HPDE6-E6E7 (cell line): ENCODE measurements around the gene RPS6KC1.
A peak's percentile ranks its signal among the peaks of the same experiment; 100 is the strongest.
"Not testable (repeated sequence)": the region's sequence is repeated elsewhere in the genome, so short reads cannot be mapped to it uniquely, and the experiment has no call there.

Experiments used
- DNase-seq: peaks from one replicate; pipeline ENCODE4 v3.0.0; 2011; ENCODE audit warnings: missing footprints; ENCODE audit errors: extremely low spot score

Gene RPS6KC1

GRCh38 chr1:213054733-213055591 is 3.9 kb downstream of the RPS6KC1 start:
- peak; percentile 11 for DNase-seq

GRCh38 chr1:213055767-213056166 is 4.7 kb downstream of the RPS6KC1 start:
- DNase-seq, result no peak

- DNase-seq, result no peak
These were observed 6.4 kb downstream of the RPS6KC1 start for GRCh38 chr1:213057264-213058059.

- no peak for DNase-seq
These were observed 9.8 kb downstream of the RPS6KC1 start for GRCh38 chr1:213060836-213061235.

- no peak for DNase-seq
These were observed 10.2 kb downstream of the RPS6KC1 start for GRCh38 chr1:213061263-213061662.

- no peak for DNase-seq
These were observed 14.8 kb downstream of the RPS6KC1 start for GRCh38 chr1:213065800-213066199.

DNA sequence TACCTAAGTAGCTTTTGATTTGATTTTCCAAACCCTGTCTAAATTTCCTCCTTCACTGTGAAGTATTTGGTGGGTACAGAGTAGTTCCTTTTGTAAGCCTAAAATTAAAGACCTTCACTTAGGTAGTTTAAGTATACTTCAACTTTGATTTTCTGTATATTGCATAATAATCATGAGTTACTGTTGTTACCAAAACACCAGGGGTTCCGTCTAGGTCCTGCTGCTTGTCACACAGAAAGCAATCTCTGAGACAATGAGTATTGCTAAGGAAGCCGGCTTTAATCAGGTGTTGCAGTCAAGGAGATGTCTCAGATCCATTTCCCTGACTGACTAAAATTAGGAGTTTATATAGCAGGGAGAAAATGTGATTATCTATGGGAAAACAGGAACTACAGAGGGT is 15.3 kb downstream of the RPS6KC1 start:
- DNase-seq, result no peak

- DNase-seq, result no peak
These were observed 16.3 kb downstream of the RPS6KC1 start for GRCh38 chr1:213067352-213067751.

DNA sequence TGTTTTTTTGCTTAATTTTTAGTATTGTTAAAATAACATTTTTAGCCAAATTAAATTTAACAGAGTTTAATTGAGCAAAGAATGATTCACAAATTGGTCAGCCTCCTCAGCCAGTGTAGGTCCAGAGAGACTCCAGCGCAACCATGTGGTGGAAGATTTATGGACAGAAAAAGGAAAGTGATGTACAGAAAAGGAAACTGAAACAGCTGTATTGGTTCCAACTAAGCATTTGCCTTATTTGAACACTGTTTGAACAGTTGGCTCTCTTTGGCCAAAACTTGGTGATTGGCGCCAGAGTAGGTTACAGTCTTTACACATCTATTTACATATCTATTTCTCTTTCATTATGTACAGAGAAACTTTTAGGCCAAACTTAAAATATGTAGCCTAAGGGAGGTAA is 19.4 kb downstream of the RPS6KC1 start:
- DNase-seq, result peak; percentile 43

GRCh38 chr1:213075725-213076124 is 24.7 kb downstream of the RPS6KC1 start:
- no peak for DNase-seq

DNA sequence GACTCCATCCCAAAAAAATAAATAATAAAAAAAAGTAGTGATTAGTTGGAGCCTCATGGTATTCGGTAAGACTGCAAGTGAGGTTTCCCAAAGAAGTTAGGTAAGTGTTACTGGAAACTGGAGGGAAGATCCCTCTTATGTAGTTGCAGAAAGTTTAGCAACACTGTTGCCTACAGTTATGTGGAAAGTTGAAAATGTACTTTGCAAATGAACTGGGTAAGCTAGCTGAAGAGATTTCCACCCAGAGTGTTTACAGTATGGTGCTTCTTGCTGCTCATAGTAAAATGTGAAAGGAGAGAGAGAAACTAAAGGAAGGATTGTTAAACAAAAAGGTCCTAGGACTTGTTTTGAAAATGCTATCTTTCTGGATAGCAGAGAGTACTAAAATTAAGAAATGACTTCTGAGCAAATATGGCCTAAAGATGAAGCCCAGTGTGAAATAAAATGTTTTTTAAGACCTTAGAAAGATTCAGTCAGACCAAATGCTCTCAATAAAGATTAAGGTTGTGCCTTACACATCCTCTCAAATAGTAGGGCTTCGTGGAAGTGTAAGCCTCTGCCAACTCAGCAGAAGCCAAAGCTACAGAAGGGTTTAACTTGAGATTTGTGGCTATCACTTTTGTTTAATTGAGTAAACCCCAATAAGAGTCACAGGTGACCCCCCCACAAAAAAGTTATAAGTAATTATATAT is 31.5 kb downstream of the RPS6KC1 start:
- DNase-seq, result no peak

DNA sequence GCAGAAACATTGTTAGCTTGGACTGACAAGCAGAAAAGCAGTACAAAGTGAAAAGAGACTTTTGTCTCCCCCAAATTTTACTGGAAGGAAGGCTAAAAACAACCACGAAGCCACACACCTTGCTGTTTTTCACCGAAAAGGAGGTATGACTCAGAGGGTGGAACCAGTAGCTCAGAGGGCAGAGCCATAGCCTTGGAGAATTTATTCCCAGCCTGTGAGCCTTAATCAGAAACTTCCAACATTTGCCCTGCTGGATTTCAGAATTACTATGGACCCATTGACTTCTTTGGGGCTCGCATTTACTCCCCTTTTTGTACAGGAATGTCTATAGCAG is 32.0 kb downstream of the RPS6KC1 start:
- DNase-seq, result peak; percentile 40

- DNase-seq, result no peak
These were observed 36.9 kb downstream of the RPS6KC1 start for GRCh38 chr1:213087911-213088310.

DNA sequence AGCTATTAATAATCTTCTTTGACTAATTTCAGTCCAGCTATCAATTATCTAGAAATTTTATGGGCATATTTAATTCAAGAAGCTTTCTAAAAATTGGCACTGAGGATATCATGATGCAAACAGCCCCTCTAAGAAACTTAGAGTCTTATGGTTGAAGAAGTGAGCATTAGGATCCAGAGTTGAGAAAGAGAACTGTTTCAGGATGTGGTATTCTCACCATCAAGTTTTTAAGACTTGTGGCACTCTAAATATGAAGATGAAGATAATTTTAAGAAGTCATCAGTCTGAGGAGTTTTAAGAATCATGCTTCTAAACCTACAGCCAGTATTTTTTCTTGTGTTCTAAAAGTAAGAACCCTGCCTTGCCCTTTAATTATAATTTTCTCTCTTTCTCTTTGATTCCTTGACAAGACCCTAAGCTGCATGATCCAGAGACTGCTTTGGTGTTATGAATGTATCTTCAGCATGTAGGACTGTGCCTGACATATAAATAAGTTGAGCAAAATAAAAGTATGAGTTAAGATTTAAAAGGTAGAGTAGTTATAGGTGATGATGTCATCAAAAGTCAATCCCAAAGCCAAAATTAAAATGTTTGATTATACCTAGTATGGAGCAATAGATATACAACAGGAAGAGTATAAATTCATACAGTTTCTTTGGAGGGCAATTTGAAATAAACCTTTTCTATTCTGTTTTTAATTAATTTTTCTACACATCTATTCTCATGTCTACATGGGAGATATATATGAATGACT is 39.1 kb downstream of the RPS6KC1 start:
- no peak for DNase-seq

DNA sequence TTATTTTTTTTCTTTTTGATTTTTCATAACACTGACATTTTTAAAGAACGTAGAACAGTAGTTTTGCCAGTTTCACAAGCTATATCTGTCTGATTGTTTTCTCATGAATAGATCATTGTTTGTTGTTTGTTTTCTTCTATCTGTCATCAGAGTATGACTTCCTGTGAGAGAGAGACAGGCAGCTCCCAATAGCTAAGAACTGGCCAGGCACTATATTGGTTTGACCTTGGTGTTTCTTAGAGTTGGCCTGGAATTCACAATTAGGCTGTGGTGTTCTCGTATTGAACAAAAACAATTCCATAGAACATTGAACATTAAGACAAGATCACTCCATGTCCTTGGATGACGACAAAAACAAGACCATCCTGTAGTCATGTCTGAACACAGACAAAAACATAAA is 43.4 kb downstream of the RPS6KC1 start:
- DNase-seq, result no peak

DNA sequence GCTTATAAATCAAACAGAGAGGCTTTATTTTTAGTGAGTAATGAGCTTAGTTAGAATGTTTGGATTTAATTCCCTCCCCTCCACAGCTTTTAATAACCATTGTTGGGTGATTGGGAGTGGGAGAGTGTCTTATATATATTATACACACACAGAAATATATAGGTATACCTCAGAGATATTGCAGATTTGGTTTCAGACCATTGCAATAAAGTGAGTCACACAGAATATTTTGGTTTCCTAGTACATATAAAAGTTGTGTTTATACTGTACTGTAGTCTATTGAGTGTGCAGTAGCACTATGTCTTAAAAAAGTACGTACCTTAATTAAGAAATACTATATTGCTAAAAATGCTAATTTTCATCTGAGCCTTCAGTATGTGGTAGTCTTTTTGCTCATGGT is 44.4 kb downstream of the RPS6KC1 start:
- no peak for DNase-seq

DNA sequence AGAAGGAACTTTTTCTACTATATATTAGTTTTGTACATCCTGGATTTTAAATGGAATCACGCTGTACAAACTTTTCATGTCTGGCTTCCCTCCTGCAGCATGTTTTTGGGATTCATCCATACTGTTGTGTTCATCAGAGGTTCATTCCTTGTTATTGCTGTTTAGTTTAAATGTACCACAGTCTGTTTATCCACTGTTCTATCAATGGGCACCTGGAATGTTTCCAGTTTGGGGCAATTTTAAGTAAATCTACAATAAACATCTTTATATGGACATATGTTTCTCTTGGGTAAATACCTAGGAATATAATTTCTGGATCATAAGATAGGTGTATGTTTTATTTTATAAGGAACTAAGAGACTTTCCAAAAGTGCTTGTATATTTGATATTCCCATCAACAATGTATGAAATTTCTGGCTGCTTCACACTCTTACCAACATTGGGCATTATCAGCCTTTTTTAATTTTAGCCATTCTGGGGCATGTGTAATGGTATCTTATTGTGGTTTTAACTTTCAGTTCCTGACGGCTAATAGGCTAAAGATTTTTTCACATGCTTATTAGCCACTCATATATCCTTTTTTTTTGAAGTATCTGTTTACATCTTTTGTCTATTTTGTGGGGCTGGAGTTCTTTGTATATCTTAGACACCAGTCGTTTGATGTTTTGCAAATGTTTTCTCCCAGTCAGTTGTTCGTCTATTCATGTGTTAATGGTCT is 48.8 kb downstream of the RPS6KC1 start:
- DNase-seq, result no peak

DNA sequence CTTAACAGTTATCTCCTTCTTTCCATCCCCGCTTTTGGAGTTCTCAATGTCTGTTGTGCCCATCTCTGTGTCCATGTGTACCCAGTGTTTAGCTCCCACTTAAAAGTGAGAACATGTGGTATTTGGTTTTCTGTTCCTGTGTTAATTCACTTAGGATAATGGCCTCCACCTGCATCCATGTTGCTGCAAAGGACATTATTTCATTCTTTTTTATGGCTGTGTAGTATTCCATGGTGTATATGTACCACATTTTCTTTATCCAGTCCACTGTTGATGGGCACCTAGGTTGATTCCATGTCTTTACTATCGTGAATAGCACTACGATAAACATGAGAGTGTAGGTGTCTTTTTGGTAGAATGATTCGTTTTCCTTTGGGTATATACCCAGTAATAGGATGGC is 49.5 kb downstream of the RPS6KC1 start:
- not testable (repeated sequence) for DNase-seq

GRCh38 chr1:213103377-213104306 is 52.6 kb downstream of the RPS6KC1 start:
- DNase-seq, result no peak

GRCh38 chr1:213104604-213105003 is 53.6 kb downstream of the RPS6KC1 start:
- no peak for DNase-seq
